ENCODE measurements around the gene ADARB2.
"Not testable (repeated sequence)": the region's sequence is repeated elsewhere in the genome, so short reads cannot be mapped to it uniquely, and the experiment has no call there.

ADARB2 gene

GRCh38 chr10:1540144-1540543 lies 197.2 kb downstream of the ADARB2 start:
- DNase-seq (ENCODE audit: extremely low read depth, low read depth), result no peak
- TF ChIP-seq CTCF (IDR thresholded peaks at IDR 0.05; ENCODE audit: low read depth, low read length), result no peak

GRCh38 chr10:1539216-1539615 lies 198.1 kb downstream of the ADARB2 start:
- no peak for DNase-seq (ENCODE audit: extremely low read depth, low read depth)
- TF ChIP-seq CTCF (IDR thresholded peaks at IDR 0.05; ENCODE audit: low read depth, low read length), result no peak

GRCh38 chr10:1538531-1539061 lies 198.7 kb downstream of the ADARB2 start:
- no peak for TF ChIP-seq CTCF (IDR thresholded peaks at IDR 0.05; ENCODE audit: low read depth, low read length)
- no peak for DNase-seq (ENCODE audit: extremely low read depth, low read depth)

GRCh38 chr10:1538121-1538520 lies 199.2 kb downstream of the ADARB2 start:
- DNase-seq (ENCODE audit: extremely low read depth, low read depth), result no peak
- no peak for TF ChIP-seq CTCF (IDR thresholded peaks at IDR 0.05; ENCODE audit: low read depth, low read length)

- not testable (repeated sequence) for DNase-seq (ENCODE audit: extremely low read depth, low read depth)
Observed at GRCh38 chr10:1537449-1537848, 199.9 kb downstream of the ADARB2 start.

- DNase-seq (ENCODE audit: extremely low read depth, low read depth), result no peak
- TF ChIP-seq CTCF (IDR thresholded peaks at IDR 0.05; ENCODE audit: low read depth, low read length), result no peak
Observed at GRCh38 chr10:1536341-1536740, 201.0 kb downstream of the ADARB2 start.

- no peak for DNase-seq (ENCODE audit: extremely low read depth, low read depth)
- TF ChIP-seq CTCF (IDR thresholded peaks at IDR 0.05; ENCODE audit: low read depth, low read length), result no peak
Observed at GRCh38 chr10:1535301-1535965, 201.9 kb downstream of the ADARB2 start.

- DNase-seq (ENCODE audit: extremely low read depth, low read depth), result no peak
- no peak for TF ChIP-seq CTCF (IDR thresholded peaks at IDR 0.05; ENCODE audit: low read depth, low read length)
Observed at GRCh38 chr10:1534820-1535219, 202.5 kb downstream of the ADARB2 start.
